HUES48 (cell line): Measurements from ENCODE around the gene ART1.

Experiments
- H3K27ac ChIP-seq: one replicate; pipeline ENCODE4 v1.7.0; 2013; ENCODE audit warnings: low read depth, low read length, inconsistent platforms
- H3K27me3 ChIP-seq: 2 replicates; pipeline ENCODE4 v1.6.1; 2013; ENCODE audit warnings: mild to moderate bottlenecking, low read length; ENCODE audit not compliant: control insufficient read depth, insufficient read depth
- H3K36me3 ChIP-seq: 2 replicates; pipeline ENCODE4 v1.6.1; 2013; ENCODE audit warnings: low read length; ENCODE audit not compliant: control insufficient read depth, insufficient read depth
- H3K4me1 ChIP-seq: 2 replicates; pipeline ENCODE4 v1.6.1; 2013; ENCODE audit warnings: mild to moderate bottlenecking, low read length; ENCODE audit not compliant: control insufficient read depth, insufficient read depth
- H3K4me3 ChIP-seq: 2 replicates; pipeline ENCODE4 v1.5.1; 2013; ENCODE audit warnings: mild to moderate bottlenecking, low read depth, low read length
- H3K9ac ChIP-seq: 2 replicates; pipeline ENCODE4 v1.6.1; 2013; ENCODE audit warnings: mild to moderate bottlenecking, low read depth, low read length, moderate library complexity
- H3K9me3 ChIP-seq: 2 replicates; pipeline ENCODE4 v1.6.1; 2013; ENCODE audit warnings: low read length; ENCODE audit not compliant: control insufficient read depth, insufficient read depth

Gene ART1

DNA sequence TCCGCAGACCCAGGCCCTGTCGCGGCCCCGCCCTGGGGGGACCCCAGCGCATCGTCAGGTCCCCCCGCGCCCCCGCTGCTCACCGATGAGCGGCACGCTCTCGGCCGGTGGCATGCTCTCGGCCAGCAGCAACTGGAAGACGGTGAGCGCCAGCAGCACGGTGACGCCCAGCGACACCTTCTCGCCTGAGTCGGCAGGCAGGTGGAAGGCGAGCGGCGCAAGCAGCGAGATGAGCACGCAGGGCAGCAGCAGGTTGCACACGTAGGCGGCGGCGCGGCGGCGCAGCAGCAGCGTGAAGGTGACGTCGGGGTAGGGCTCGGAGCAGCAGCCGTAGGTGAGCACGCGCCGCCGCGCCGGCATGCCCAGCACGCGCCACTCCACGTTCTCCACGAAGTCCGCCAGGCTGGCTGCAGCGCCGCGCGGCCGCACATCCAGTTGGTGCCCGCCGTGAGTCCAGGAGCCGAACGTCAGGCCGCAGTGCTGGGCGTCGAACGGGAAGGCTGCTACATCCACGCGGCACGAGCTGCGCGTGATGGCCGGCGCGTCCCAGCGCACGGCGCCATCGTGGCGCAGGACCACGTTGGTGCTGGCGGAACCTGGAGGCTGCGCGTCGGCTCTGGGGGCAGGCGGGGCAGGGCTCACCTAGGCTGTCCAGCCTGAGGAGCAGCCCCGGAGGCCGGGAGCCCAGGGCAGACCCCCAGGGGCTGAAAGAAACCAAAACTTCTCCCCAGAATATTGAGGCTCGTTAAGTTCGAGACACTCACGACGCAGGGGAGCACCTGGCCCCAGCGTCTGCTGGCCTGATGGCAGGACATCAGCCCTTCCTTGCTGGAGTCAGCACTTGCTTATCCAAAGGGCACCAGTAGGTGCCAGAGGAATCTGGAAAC, 22.5 kb downstream of the ART1 start:
- Histone ChIP-seq H3K27me3 (no peaks in the 10 kb centered on the region), H3K9me3 (no peaks in the 10 kb centered on the region), H3K36me3 (peaks cover 44% of the 10 kb centered on the region), H3K9ac (no peak overlapping the region), H3K4me3 (no peak overlapping the region), H3K27ac (no peak overlapping the region), H3K4me1 (no peaks in the 10 kb centered on the region)

DNA sequence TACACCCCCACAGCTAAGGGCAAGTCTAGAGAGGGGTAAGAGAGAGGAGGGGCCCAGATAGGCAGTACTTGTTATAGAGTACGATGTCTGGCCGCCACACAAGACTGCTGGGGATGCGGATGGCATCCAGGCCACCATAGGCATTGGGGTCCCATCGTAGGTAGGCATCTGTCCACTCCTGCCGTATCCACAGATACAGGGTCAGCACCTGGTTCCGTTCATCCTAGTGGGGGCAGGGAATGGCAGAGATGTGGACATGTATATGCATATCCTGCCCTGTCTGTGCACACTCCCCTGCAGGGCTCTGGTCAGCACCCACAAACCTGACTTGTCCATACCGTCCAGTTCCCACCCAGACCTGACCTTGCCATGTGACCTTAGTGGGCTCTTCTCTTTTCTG, 24.2 kb downstream of the ART1 start:
- Histone ChIP-seq H3K9me3 (no peaks in the 10 kb centered on the region), H3K27me3 (no peaks in the 10 kb centered on the region), H3K4me1 (no peaks in the 10 kb centered on the region), H3K27ac (no peak overlapping the region), H3K9ac (no peak overlapping the region), H3K4me3 (no peak overlapping the region), H3K36me3 (peaks cover 58% of the 10 kb centered on the region)

DNA sequence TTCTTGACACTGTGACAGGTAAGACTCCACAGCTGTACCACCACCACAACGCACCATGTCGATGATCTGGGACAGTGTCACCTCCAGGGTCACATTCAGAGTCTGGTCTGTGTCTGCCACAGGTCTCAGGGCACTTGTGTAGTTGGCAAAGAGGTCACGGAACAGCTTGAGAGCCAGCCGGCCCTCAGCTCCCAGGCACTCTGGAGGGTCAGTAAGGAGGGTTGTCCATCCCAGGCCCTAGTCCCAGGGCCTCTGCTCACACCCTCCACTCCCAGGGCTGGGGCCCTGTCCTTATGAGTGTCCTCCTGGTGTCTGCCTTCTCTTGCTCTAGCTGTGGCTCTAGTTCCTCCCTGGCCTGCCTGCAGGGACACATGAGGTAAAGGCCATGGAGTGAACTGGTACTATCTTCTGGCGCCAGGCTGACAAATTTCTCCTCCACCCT, 24.8 kb downstream of the ART1 start:
- Histone ChIP-seq H3K4me1 (no peaks in the 10 kb centered on the region), H3K27me3 (no peaks in the 10 kb centered on the region), H3K4me3 (no peak overlapping the region), H3K9ac (no peak overlapping the region), H3K36me3 (peaks cover 64% of the 10 kb centered on the region), H3K9me3 (no peaks in the 10 kb centered on the region), H3K27ac (no peak overlapping the region)

DNA sequence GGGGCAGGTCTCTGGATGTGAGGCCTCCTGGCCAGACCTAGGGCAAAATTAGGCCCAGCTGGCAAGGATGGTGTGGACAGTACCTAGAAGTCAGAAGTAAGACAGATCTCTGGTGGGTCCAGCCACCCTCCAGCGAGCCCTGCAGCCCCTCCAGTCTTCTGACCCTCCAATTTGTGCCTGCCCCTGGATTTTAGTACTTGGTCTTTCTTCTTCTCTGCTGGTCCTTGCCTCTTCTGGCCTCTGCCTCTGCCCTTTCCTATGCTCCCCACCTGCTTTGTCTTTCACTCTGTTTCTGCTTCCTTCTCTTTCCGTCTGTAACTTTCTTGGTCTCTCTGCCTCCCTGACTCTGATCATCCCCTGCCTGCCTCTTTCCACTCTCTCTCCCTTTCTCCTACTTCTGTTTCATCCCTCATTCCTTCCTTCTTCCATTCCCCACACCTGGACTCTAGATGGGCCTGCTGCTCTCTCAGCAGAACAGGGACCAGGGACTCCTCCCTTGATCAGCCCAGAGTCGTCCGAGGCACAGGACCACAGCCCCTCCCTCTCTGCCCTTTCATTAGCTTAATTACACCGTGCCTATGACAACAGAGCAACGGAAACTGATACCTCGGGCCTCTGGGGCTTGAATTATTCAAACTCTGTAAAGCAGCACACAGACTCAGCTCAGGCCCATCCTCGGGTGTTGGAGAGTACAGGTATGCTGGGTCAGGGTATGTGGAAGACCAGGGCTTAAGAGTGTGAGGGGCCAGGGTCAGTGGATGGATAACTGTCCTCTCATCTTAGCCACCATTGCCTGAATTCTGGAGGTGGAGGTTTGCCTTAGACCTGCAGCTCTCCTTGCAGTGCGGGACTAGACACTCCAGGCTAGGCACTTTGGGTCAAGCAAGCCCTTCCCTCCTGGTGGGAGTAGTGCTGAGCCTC, 26.7 kb downstream of the ART1 start, which contains the start of gene CHRNA10:
TSS of gene CHRNA10 (minus strand) at position 51 of the 921 bp plus-strand sequence. CDS start 72 bp downstream, outside the sequence.
- Histone ChIP-seq H3K4me1 (no peaks in the 10 kb centered on the region), H3K9me3 (no peaks in the 10 kb centered on the region), H3K27ac (no peak within 1 kb of the TSS), H3K27me3 (no peaks in the 10 kb centered on the region), H3K36me3 (peaks cover 65% of the 10 kb centered on the region), H3K4me3 (no peak within 1 kb of the TSS), H3K9ac (no peak within 1 kb of the TSS)

DNA sequence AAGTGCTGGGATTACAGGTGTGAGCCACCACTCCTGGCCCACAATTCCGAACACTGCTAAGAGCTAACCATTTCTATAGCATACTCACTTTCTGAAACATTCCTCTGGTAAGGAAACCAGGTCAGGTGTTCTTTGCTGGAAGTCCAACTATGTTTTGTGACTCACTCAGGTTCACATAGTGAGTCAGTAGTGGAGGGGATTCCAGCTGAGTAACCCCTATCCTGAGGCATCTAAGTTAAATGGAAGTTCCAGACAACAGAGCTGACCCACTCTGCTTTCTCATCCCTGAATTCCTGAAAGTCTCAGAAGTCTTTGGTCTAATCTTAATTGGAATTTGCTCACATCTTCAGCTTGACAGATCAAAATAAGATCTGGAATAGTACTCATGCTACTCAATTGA, 29.3 kb downstream of the ART1 start:
- Histone ChIP-seq H3K36me3 (peaks cover 82% of the 10 kb centered on the region), H3K4me3 (no peak overlapping the region), H3K9ac (no peak overlapping the region), H3K27me3 (no peaks in the 10 kb centered on the region), H3K9me3 (no peaks in the 10 kb centered on the region), H3K4me1 (no peaks in the 10 kb centered on the region), H3K27ac (peak overlapping the region; percentile 53)

DNA sequence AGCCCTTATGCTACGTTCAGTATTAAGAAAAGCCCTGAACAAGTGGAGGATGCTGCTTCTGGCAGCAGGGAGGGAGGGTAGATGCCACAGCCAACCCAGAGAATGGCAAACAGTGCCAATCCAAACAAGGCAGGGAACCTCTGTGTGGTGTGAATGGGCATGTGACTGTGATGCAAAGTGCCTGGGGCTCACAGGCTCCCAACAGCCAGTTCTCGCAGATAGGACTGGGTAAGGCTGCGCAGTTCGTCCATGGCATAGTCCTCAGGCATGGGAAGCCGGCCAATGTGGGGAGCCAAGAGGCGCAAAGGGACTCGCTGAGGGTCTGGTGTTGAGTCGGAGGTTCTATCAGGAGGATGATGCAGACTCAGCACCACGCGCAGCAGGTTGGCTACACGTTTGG, 31.0 kb downstream of the ART1 start:
- no peak overlapping the region for H3K9ac ChIP-seq
- no peak overlapping the region for H3K4me3 ChIP-seq
- H3K4me1 ChIP-seq, result no peaks in the 10 kb centered on the region
- no peaks in the 10 kb centered on the region for H3K27me3 ChIP-seq
- no peak overlapping the region for H3K27ac ChIP-seq
- H3K36me3 ChIP-seq, result peaks cover 91% of the 10 kb centered on the region
- H3K9me3 ChIP-seq, result no peaks in the 10 kb centered on the region

DNA sequence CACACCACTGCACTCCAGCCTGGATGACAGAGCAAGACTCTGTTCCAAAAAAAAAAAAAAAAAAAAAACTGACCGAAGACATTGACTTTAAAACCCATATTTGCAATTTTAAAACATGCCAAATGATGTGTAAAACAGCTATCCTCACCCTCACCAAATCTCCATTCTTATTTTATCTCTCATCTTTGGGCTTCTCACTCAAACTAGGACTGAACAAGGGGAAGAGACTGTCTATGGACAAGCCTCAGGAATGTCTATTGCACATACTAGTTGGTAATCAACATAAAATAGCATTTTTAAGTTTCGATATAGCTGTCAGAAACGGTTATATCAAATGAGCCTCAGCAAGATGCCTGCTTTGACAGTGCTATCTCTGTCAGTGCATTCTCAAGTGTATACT, 34.1 kb downstream of the ART1 start:
- no peaks in the 10 kb centered on the region for H3K4me1 ChIP-seq
- H3K4me3 ChIP-seq, result no peak overlapping the region
- H3K27me3 ChIP-seq, result no peaks in the 10 kb centered on the region
- no peak overlapping the region for H3K9ac ChIP-seq
- H3K9me3 ChIP-seq, result no peaks in the 10 kb centered on the region
- peaks cover 98% of the 10 kb centered on the region for H3K36me3 ChIP-seq
- H3K27ac ChIP-seq, result no peak overlapping the region

DNA sequence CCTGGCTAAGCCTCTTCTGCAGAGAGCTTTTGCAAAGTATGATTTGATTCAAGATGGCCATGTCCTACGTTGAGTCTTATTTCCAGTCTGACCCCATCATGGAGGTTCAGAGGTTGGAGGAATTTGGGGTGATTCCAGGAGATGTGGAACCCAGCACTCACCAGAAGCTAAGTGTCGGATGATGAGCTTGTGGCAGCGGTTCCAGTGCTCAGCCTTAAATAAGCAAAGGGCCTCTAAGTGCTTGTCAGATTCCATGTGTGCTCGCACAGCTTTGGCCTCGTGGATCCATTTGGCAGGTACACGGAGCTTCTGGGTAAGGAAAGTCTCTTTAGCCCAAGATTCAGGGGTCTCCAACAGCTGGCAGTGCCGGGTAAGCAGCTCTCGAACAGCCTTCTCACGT, 38.1 kb downstream of the ART1 start:
- H3K27ac ChIP-seq, result no peak overlapping the region
- no peaks in the 10 kb centered on the region for H3K9me3 ChIP-seq
- peaks cover 98% of the 10 kb centered on the region for H3K36me3 ChIP-seq

DNA sequence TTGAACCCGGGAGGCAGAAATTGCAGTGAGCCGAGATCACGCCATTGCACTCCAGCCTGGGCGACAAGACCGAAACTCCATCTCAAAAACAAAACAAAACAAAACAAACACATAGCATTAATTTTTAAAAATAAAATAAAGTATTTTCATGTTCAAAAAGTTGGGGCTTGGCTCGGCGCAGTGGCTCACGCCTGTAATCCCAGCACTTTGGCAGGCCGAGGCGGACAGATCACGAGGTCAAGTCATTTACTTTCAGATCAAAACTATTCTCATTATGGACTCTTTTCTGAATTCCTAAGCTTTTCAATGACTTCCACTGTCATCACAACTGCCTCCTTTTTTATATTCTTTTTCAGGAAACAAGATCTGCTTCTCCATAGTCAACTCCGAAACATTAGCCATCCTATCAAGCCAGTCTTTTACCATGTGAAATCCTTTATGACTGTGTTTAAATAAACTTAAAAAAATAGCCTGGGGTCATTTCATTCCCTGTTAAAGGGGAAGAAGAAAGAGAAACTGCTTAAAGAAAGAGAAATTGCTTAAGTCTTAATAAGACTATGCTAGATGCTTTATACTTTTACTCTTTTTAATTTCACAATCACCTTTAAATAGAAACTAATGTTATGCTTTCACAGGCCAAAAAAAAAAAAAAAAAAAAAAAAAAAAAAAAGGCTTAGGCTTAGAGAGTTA, 39.3 kb downstream of the ART1 start:
- no peak overlapping the region for H3K9ac ChIP-seq
- H3K27me3 ChIP-seq, result no peaks in the 10 kb centered on the region
- no peaks in the 10 kb centered on the region for H3K9me3 ChIP-seq
- H3K27ac ChIP-seq, result no peak overlapping the region
- H3K4me1 ChIP-seq, result no peaks in the 10 kb centered on the region
- H3K36me3 ChIP-seq, result peaks cover 90% of the 10 kb centered on the region
- no peak overlapping the region for H3K4me3 ChIP-seq

More for the DNA sequence above, 38.1 kb downstream of the ART1 start:
- Histone ChIP-seq H3K27me3 (no peaks in the 10 kb centered on the region), H3K4me3 (no peak overlapping the region), H3K9ac (no peak overlapping the region), H3K4me1 (no peaks in the 10 kb centered on the region)

DNA sequence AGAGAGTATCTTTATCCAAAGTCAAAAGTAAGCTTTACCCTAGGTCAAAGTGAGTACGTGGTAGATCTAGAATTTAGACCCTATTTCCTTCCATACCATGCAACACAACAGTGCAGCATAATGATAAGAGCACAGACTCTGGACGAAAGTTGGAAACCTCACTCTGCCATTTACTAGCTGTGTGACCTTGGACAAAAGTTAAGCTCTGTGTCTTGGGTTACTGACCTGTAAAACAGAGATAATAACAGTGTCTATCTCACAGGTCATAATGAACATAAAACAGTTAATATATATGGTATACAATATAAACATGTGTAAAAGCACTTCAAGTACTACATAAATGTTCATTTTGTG, 39.9 kb downstream of the ART1 start:
- no peak overlapping the region for H3K27ac ChIP-seq

More for the DNA sequence above, 39.9 kb downstream of the ART1 start:
- no peaks in the 10 kb centered on the region for H3K27me3 ChIP-seq
- H3K4me1 ChIP-seq, result no peaks in the 10 kb centered on the region
- H3K9ac ChIP-seq, result no peak overlapping the region
- H3K36me3 ChIP-seq, result peaks cover 90% of the 10 kb centered on the region
- H3K4me3 ChIP-seq, result no peak overlapping the region
- H3K9me3 ChIP-seq, result no peaks in the 10 kb centered on the region
